ENCODE measurements around the gene SETBP1. TPM values are rescaled to one million over a fixed set of nuclear protein-coding genes. Genes with fewer than 3 reads are reported as not detected.

SETBP1 gene
- total RNA-seq, 1 experiment from 2014 or later: 0.05 TPM

DNA sequence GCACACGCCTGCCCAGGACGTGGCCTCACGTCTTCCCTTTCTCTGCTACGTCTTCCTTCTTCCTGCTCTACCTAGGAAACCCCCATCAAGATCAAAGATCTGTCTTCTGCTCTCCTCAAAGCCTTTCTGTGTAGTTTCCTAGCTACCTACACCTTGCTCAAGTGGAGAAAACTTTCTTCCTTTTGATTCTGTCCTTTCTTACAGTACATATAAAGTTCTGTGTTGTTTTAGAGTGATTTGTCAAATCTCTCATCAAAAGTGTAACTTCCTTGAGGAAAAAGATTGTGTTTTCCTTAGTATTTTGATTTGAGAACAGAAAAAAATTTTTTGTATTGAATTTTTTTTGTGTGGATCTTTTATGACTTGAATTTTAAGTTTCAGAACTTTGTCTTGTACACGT is 17.8 kb downstream of the SETBP1 start:
- H3K27me3 ChIP-seq (ENCODE audit: insufficient read depth, low read length): no peaks in the 10 kb centered on the region
- H2AFZ ChIP-seq (ENCODE audit: low read depth, low read length, poor library complexity, severe bottlenecking): no peak overlapping the region
- intact Hi-C loops (cut with micrococcal nuclease): no loop called here
- BruUV-seq (replicated peaks): no TSS peak
- no peak overlapping the region for H3K4me3 ChIP-seq (replicated peaks in 1 of 2; ENCODE audit: low read depth in 1 of 2, low read length in 2 of 2)
- no peaks in the 10 kb centered on the region for H3K36me3 ChIP-seq (ENCODE audit: control insufficient read depth in 1 of 2, insufficient read depth in 2 of 2, low read length in 2 of 2)
- ATAC-seq (no peak), DNase-seq (ENCODE audit: low read depth, low spot score) (no peak)
- RAD21 ChIA-PET (ENCODE audit: low non-redundant PET in 1 of 2, low total read pairs in 2 of 2, uncharacterized antibody in 2 of 2, unreplicated experiment in 2 of 2): no interaction called here
- POLR2A ChIA-PET: no interaction called here
- CTCF ChIA-PET: no interaction called here
- TF ChIP-seq TCF7L2 (IDR thresholded peaks at IDR 0.05; ENCODE audit: borderline replicate concordance, extremely low read depth, insufficient read depth, insufficient read length): no peak
- no peak for TF ChIP-seq POLR2A (IDR thresholded peaks at IDR 0.05; ENCODE audit: borderline replicate concordance, extremely low read depth, insufficient read depth, insufficient read length)
- no peak for TF ChIP-seq SRF (IDR thresholded peaks at IDR 0.05; ENCODE audit: low read depth)
- no peak for TF ChIP-seq RAD21 (IDR thresholded peaks at IDR 0.05; ENCODE audit: low read depth)
- no peak for TF ChIP-seq JUND (IDR thresholded peaks at IDR 0.05)
- TF ChIP-seq POLR2AphosphoS5 (IDR thresholded peaks at IDR 0.05; ENCODE audit: low read depth, low read length): no peak
- H3K9ac ChIP-seq (ENCODE audit: low read length): no peak overlapping the region
- H3K79me2 ChIP-seq (ENCODE audit: insufficient read depth, low read length): no peaks in the 10 kb centered on the region
- H3K27ac ChIP-seq (ENCODE audit: low read depth, low read length): no peak overlapping the region
- H3K4me2 ChIP-seq (ENCODE audit: low read length): no peak overlapping the region
- H4K20me1 ChIP-seq (ENCODE audit: insufficient read depth): no peaks in the 10 kb centered on the region
- no peaks in the 10 kb centered on the region for H3K9me2 ChIP-seq (ENCODE audit: insufficient read depth)
- no peaks in the 10 kb centered on the region for H3K4me1 ChIP-seq (ENCODE audit: control insufficient read depth in 1 of 2, insufficient read depth in 2 of 2, low read length in 2 of 2)
- H3K9me3 ChIP-seq (ENCODE audit: control insufficient read depth in 1 of 2, insufficient read depth in 1 of 2, low read depth in 1 of 2, low read length in 2 of 2): peaks cover 3 to 17% of the 10 kb centered on the region in 2 experiments; a peak in 2 of 4 replicates

DNA sequence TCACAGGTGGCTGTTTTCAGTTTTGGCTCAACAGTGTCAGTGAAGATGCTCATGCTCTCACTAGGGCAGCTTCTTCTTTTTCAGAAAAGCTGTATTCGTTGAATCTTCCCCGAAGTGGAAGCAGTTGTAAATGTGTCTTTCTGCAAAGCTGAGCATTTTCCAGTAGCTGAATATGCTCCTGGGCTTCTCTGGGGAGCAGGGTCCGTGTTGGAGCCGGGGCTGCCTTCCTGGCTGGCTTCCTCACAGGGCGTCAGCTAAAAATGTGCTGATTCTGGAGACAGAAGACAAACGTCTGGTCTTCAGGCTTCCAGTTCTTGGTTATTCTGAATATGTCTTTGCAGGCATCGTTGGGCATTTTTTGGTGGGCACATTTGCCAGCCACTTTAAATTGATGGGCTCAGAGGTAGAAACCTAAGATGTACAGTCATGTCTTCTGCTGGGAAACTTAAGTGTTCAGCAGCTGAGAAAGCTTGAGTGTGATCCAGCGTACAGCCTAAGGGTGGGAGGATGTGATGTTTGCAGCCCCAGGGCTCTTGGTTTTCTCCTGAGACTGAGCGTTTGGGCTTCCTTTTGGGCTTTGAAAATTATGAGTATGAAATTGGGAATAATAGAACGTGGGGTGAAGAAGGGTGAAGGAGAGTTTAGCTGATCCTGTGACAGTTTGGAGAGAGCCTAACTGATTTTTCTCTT is 19.0 kb downstream of the SETBP1 start:
- no peaks in the 10 kb centered on the region for H3K27me3 ChIP-seq (ENCODE audit: insufficient read depth, low read length)
- H2AFZ ChIP-seq (ENCODE audit: low read depth, low read length, poor library complexity, severe bottlenecking): no peak overlapping the region
- ATAC-seq (no peak), DNase-seq (ENCODE audit: low read depth, low spot score) (no peak)
- POLR2A ChIA-PET: no interaction called here
- CTCF ChIA-PET: no interaction called here
- RAD21 ChIA-PET (ENCODE audit: low non-redundant PET in 1 of 2, low total read pairs in 2 of 2, uncharacterized antibody in 2 of 2, unreplicated experiment in 2 of 2): no interaction called here
- BruUV-seq (replicated peaks): no TSS peak
- no peak overlapping the region for H3K9ac ChIP-seq (ENCODE audit: low read length)
- H3K36me3 ChIP-seq (ENCODE audit: control insufficient read depth in 1 of 2, insufficient read depth in 2 of 2, low read length in 2 of 2): no peaks in the 10 kb centered on the region
- H3K79me2 ChIP-seq (ENCODE audit: insufficient read depth, low read length): no peaks in the 10 kb centered on the region
- no peak overlapping the region for H3K27ac ChIP-seq (ENCODE audit: low read depth, low read length)
- H3K4me1 ChIP-seq (ENCODE audit: control insufficient read depth in 1 of 2, insufficient read depth in 2 of 2, low read length in 2 of 2): no peaks in the 10 kb centered on the region
- no peak overlapping the region for H3K4me3 ChIP-seq (replicated peaks in 1 of 2; ENCODE audit: low read depth in 1 of 2, low read length in 2 of 2)
- no peak overlapping the region for H3K4me2 ChIP-seq (ENCODE audit: low read length)
- no peaks in the 10 kb centered on the region for H3K9me2 ChIP-seq (ENCODE audit: insufficient read depth)
- no peaks in the 10 kb centered on the region for H4K20me1 ChIP-seq (ENCODE audit: insufficient read depth)
- H3K9me3 ChIP-seq (ENCODE audit: control insufficient read depth in 1 of 2, insufficient read depth in 1 of 2, low read depth in 1 of 2, low read length in 2 of 2): peaks cover 3 to 27% of the 10 kb centered on the region in 2 experiments; a peak in 2 of 4 replicates
- intact Hi-C loops (cut with micrococcal nuclease): no loop called here
- TF ChIP-seq JUND (IDR thresholded peaks at IDR 0.05) (no peak), RAD21 (IDR thresholded peaks at IDR 0.05; ENCODE audit: low read depth) (no peak), ZFX (IDR thresholded peaks at IDR 0.05) (no peak), EZH2 (IDR thresholded peaks at IDR 0.05) (no peak), EGR1 (IDR thresholded peaks at IDR 0.05; ENCODE audit: low read depth) (no peak), SP1 (IDR thresholded peaks at IDR 0.05; ENCODE audit: low read depth) (no peak), SIN3A (IDR thresholded peaks at IDR 0.05; ENCODE audit: low read depth) (no peak), FOSL1 (IDR thresholded peaks at IDR 0.05; ENCODE audit: low read depth) (no peak), TCF7L2 (IDR thresholded peaks at IDR 0.05; ENCODE audit: borderline replicate concordance, extremely low read depth, insufficient read depth, insufficient read length) (no peak), ZNF274 (IDR thresholded peaks at IDR 0.05; ENCODE audit: low read depth, low read length) (no peak), POLR2A (IDR thresholded peaks at IDR 0.05; ENCODE audit: borderline replicate concordance, extremely low read depth, insufficient read depth, insufficient read length) (no peak)
- TF ChIP-seq, protein P1, sequence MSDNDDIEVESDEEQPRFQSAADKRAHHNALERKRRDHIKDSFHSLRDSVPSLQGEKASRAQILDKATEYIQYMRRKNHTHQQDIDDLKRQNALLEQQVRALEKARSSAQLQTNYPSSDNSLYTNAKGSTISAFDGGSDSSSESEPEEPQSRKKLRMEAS (IDR thresholded peaks at IDR 0.05): no peak
- TF ChIP-seq, protein P2, sequence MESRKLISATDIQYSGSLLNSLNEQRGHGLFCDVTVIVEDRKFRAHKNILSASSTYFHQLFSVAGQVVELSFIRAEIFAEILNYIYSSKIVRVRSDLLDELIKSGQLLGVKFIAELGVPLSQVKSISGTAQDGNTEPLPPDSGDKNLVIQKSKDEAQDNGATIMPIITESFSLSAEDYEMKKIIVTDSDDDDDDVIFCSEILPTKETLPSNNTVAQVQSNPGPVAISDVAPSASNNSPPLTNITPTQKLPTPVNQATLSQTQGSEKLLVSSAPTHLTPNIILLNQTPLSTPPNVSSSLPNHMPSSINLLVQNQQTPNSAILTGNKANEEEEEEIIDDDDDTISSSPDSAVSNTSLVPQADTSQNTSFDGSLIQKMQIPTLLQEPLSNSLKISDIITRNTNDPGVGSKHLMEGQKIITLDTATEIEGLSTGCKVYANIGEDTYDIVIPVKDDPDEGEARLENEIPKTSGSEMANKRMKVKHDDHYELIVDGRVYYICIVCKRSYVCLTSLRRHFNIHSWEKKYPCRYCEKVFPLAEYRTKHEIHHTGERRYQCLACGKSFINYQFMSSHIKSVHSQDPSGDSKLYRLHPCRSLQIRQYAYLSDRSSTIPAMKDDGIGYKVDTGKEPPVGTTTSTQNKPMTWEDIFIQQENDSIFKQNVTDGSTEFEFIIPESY (IDR thresholded peaks at IDR 0.05; ENCODE audit: extremely low read depth, insufficient replicate concordance, low read length): no peak
- TF ChIP-seq, protein P3, sequence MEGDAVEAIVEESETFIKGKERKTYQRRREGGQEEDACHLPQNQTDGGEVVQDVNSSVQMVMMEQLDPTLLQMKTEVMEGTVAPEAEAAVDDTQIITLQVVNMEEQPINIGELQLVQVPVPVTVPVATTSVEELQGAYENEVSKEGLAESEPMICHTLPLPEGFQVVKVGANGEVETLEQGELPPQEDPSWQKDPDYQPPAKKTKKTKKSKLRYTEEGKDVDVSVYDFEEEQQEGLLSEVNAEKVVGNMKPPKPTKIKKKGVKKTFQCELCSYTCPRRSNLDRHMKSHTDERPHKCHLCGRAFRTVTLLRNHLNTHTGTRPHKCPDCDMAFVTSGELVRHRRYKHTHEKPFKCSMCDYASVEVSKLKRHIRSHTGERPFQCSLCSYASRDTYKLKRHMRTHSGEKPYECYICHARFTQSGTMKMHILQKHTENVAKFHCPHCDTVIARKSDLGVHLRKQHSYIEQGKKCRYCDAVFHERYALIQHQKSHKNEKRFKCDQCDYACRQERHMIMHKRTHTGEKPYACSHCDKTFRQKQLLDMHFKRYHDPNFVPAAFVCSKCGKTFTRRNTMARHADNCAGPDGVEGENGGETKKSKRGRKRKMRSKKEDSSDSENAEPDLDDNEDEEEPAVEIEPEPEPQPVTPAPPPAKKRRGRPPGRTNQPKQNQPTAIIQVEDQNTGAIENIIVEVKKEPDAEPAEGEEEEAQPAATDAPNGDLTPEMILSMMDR (IDR thresholded peaks at IDR 0.05 in 2 of 3, conservative IDR thresholded peaks at IDR 0.05 in 1 of 3; ENCODE audit: borderline replicate concordance in 1 of 3, insufficient read depth in 1 of 3, low read depth in 2 of 3, low read length in 2 of 3): no peak
- TF ChIP-seq, protein P4, sequence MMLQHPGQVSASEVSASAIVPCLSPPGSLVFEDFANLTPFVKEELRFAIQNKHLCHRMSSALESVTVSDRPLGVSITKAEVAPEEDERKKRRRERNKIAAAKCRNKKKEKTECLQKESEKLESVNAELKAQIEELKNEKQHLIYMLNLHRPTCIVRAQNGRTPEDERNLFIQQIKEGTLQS (IDR thresholded peaks at IDR 0.05): no peak
